Measurements from ENCODE around the gene STRN.
"Not testable (repeated sequence)": the region's sequence is repeated elsewhere in the genome, so short reads cannot be mapped to it uniquely, and the experiment has no call there.

Gene STRN

GRCh38 chr2:37000318-37000717 is 34.0 kb upstream of the STRN start:
- no peak for ATAC-seq

GRCh38 chr2:36999416-36999815 is 33.1 kb upstream of the STRN start:
- ATAC-seq: not testable (repeated sequence)

More at GRCh38 chr2:37000318-37000717, 34.0 kb upstream of the STRN start:
- TF ChIP-seq ISL1 (CRISPR knock-in tag; IDR thresholded peaks at IDR 0.05) (peak; percentile 33; the same call in 1 of the 2 replicates), ZFP3 (CRISPR knock-in tag; IDR thresholded peaks at IDR 0.05) (0 out of 2 replicates have a peak, but pooled peaks have one; percentile 38)
- TF ChIP-seq, protein P1, sequence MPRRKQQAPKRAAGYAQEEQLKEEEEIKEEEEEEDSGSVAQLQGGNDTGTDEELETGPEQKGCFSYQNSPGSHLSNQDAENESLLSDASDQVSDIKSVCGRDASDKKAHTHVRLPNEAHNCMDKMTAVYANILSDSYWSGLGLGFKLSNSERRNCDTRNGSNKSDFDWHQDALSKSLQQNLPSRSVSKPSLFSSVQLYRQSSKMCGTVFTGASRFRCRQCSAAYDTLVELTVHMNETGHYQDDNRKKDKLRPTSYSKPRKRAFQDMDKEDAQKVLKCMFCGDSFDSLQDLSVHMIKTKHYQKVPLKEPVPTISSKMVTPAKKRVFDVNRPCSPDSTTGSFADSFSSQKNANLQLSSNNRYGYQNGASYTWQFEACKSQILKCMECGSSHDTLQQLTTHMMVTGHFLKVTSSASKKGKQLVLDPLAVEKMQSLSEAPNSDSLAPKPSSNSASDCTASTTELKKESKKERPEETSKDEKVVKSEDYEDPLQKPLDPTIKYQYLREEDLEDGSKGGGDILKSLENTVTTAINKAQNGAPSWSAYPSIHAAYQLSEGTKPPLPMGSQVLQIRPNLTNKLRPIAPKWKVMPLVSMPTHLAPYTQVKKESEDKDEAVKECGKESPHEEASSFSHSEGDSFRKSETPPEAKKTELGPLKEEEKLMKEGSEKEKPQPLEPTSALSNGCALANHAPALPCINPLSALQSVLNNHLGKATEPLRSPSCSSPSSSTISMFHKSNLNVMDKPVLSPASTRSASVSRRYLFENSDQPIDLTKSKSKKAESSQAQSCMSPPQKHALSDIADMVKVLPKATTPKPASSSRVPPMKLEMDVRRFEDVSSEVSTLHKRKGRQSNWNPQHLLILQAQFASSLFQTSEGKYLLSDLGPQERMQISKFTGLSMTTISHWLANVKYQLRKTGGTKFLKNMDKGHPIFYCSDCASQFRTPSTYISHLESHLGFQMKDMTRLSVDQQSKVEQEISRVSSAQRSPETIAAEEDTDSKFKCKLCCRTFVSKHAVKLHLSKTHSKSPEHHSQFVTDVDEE (CRISPR knock-in tag; IDR thresholded peaks at IDR 0.05): no peak

DNA sequence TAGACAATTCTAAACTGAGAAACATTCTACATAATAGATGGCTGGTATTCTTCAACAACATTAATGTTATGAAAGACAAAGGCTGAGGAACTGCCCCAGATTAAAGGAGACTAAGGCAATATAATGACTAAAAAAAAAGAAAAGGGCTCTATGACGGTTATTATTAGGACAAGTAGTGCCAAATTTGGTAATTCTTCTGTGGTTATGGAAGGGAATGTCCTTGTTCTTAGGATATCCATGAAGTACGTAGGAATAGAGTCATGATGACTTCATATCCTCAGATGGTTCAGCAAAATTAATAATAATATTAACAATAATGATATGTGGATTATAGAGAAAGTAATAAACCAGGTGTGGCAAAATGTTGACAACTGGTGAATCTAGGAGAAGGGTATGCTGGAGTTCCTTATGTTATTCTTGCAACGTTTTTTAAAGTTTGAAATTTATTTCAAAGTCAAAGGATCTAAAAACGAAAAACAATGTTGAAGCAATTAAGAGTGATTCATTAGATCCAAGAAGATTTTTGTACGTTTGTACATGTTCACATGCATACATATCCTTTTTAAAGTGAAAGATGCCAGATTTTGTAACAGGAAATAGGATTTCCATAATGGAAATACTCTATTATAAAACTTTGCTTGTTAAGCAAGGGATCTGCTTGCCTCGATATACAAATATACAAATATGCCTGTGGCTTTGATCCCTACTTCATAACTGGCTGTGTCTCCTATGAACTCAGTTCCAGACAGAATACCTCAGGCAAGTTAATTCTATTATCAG is 27.7 kb upstream of the STRN start:
- TF ChIP-seq, protein P2, sequence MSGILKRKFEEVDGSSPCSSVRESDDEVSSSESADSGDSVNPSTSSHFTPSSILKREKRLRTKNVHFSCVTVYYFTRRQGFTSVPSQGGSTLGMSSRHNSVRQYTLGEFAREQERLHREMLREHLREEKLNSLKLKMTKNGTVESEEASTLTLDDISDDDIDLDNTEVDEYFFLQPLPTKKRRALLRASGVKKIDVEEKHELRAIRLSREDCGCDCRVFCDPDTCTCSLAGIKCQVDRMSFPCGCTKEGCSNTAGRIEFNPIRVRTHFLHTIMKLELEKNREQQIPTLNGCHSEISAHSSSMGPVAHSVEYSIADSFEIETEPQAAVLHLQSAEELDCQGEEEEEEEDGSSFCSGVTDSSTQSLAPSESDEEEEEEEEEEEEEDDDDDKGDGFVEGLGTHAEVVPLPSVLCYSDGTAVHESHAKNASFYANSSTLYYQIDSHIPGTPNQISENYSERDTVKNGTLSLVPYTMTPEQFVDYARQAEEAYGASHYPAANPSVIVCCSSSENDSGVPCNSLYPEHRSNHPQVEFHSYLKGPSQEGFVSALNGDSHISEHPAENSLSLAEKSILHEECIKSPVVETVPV (CRISPR knock-in tag; IDR thresholded peaks at IDR 0.05): no peak
- TF ChIP-seq ESRRG (CRISPR knock-in tag; IDR thresholded peaks at IDR 0.05) (no peak), BACH2 (CRISPR knock-in tag; IDR thresholded peaks at IDR 0.05; ENCODE audit: borderline replicate concordance) (no peak), ZNF565 (CRISPR knock-in tag; conservative IDR thresholded peaks at IDR 0.05; ENCODE audit: low read depth) (no peak), GLIS3 (CRISPR knock-in tag; IDR thresholded peaks at IDR 0.05) (no peak), TOX (CRISPR knock-in tag; IDR thresholded peaks at IDR 0.05; ENCODE audit: borderline replicate concordance) (no peak), ZNF8 (CRISPR knock-in tag; IDR thresholded peaks at IDR 0.05) (no peak), SNAI2 (CRISPR knock-in tag; IDR thresholded peaks at IDR 0.05) (no peak), ZC3H10 (CRISPR knock-in tag; IDR thresholded peaks at IDR 0.05) (no peak), RARB (CRISPR knock-in tag; IDR thresholded peaks at IDR 0.05) (no peak), TCF4 (CRISPR knock-in tag; IDR thresholded peaks at IDR 0.05; ENCODE audit: borderline replicate concordance) (no peak), CREB5 (CRISPR knock-in tag; IDR thresholded peaks at IDR 0.05; ENCODE audit: low read depth) (no peak), OSR1 (CRISPR knock-in tag; IDR thresholded peaks at IDR 0.05) (no peak), CSDC2 (CRISPR knock-in tag; IDR thresholded peaks at IDR 0.05) (no peak), ZFP30 (CRISPR knock-in tag; IDR thresholded peaks at IDR 0.05) (no peak), ZFP3 (CRISPR knock-in tag; IDR thresholded peaks at IDR 0.05) (no peak), PPARA (CRISPR knock-in tag; IDR thresholded peaks at IDR 0.05; ENCODE audit: borderline replicate concordance) (no peak)
- TF ChIP-seq, protein P1 (CRISPR knock-in tag; IDR thresholded peaks at IDR 0.05): no peak
- TF ChIP-seq, protein P3, sequence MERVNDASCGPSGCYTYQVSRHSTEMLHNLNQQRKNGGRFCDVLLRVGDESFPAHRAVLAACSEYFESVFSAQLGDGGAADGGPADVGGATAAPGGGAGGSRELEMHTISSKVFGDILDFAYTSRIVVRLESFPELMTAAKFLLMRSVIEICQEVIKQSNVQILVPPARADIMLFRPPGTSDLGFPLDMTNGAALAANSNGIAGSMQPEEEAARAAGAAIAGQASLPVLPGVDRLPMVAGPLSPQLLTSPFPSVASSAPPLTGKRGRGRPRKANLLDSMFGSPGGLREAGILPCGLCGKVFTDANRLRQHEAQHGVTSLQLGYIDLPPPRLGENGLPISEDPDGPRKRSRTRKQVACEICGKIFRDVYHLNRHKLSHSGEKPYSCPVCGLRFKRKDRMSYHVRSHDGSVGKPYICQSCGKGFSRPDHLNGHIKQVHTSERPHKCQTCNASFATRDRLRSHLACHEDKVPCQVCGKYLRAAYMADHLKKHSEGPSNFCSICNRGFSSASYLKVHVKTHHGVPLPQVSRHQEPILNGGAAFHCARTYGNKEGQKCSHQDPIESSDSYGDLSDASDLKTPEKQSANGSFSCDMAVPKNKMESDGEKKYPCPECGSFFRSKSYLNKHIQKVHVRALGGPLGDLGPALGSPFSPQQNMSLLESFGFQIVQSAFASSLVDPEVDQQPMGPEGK (CRISPR knock-in tag; IDR thresholded peaks at IDR 0.05; ENCODE audit: borderline replicate concordance): no peak
- TF ChIP-seq, protein P4, sequence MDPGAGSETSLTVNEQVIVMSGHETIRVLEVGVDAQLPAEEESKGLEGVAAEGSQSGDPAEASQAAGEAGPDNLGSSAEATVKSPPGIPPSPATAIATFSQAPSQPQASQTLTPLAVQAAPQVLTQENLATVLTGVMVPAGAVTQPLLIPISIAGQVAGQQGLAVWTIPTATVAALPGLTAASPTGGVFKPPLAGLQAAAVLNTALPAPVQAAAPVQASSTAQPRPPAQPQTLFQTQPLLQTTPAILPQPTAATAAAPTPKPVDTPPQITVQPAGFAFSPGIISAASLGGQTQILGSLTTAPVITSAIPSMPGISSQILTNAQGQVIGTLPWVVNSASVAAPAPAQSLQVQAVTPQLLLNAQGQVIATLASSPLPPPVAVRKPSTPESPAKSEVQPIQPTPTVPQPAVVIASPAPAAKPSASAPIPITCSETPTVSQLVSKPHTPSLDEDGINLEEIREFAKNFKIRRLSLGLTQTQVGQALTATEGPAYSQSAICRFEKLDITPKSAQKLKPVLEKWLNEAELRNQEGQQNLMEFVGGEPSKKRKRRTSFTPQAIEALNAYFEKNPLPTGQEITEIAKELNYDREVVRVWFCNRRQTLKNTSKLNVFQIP (CRISPR knock-in tag; IDR thresholded peaks at IDR 0.05; ENCODE audit: borderline replicate concordance, low read depth): no peak
- no peak for ATAC-seq
